ENCODE data around the gene KIZ.
"Not testable (repeated sequence)": the region's sequence is repeated elsewhere in the genome, so short reads cannot be mapped to it uniquely, and the experiment has no call there.

KIZ gene

GRCh38 chr20:21230686-21231085 lies 104.8 kb downstream of the KIZ start:
- DNase-seq (ENCODE audit: low read depth) = no peak

- DNase-seq (ENCODE audit: low read depth) = no peak
Measured at GRCh38 chr20:21232546-21233280, 106.8 kb downstream of the KIZ start.

GRCh38 chr20:21234324-21234723 lies 108.4 kb downstream of the KIZ start:
- no peak for DNase-seq (ENCODE audit: low read depth)

DNA sequence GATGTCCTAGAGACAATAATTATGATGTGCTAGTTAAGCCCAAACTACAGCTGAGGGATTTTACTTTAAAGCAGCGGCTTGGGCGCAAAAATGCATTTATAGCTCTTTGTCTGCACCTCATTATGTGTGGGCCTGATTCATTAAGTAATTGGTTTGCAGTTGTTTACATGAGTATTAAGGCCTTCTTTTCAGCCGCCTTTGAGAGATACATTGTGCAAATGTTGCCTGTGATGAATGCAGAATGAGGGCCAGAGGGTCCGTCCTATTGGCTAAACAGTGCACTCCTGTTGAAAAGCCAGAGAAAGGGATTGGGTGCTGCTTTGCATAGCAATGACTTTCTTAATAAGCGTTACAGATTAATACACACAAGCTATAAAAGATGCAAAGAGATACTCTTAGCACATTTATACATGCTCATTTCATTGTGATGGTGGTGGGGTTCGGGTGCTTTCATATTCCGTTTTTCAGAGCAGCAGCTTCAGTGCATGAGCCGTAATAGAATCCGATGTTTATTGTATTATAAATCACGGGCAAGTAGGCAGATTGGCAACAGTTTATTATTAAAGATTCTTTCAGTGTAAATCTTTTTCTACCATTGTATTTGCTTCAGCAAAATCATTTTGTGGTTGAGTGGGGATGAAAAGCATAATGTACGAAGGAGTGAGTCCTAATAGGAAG lies 109.1 kb downstream of the KIZ start:
- DNase-seq (ENCODE audit: low read depth) = no peak

DNA sequence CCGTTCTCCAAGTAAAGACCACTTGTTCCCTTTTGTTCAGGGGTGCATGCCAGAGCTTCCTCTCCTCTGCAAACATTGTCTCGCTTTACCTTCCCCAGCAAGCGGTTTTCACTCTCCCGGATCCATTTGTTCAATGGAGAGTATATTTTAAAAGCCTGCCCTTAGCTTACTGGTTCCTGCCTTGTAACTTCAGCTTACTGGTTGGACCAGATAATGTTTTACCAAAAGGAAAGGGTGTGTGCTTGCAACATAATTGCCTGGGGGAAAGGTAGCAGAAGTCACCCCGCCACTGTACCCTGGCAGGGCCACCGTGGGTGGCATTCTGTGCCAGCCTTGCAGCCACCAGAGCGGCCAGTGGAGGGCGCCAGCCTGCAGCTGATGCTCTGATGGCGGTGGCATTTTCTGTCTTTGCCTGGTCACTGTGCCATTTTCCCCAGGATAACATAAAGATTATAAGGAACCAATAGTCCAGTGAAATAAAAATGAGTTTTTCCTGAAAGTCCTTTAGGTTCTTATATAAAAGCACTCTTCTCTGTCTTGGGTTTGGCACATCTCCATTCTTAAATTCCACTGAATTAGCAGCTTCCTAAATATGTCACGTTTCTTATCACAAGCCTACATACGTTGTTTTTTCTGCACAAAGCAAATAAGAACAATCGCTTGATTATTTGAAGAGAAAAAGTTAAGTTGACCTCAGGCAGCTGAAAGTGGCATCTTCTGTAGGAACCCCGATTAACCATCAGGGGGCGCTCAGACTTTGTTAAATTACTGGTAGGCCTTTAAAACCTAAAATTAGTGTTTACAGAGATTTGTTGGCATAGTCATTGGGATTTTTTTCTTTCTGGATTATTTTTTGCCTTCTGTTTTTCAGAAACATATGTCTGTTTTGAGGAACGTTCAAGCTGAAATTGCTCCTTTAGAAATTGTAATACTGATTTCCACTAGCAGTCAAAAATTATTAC lies 109.9 kb downstream of the KIZ start:
- peak; percentile 25 for DNase-seq (ENCODE audit: low read depth)

DNA sequence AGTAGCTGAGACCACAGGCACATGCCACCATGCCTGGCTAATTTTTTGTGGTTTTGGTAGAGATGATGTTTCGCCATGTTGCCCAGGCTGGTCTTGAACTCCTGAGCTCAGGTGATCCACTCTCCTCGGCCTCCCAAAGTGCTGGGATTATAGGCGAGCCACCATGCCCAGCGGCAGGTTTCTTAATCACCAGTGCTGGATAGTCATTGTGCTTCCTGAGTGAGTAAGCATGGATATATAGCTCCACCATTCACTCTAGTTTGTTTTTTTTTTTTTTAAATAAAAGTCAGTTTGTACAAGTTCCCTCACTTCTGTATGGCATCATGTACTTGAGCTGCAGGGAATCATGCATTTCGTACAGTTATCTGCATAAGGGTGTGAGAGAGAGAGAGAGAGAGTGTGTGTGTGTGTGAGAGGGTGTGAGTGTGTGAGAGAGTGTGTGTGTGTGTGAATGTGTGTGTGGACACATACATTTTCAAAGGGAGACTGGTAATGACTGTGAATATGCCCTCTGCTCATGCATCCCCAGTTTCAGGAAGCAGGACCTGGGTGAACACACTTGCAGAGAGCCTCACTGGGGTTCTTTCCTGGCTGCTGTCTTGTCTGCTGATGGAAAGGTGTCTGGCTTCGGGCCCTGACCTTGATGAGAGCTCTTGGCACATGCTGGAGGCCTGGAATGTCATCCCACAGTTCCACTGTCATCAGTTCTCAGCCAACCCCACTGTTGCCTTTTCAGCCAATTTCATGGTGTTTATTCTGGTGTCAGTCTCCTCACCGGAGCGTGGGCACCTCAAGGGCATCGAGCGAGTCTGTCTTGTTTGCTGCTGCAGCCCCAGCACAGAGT lies 112.3 kb downstream of the KIZ start:
- DNase-seq (ENCODE audit: low read depth) = no peak

DNA sequence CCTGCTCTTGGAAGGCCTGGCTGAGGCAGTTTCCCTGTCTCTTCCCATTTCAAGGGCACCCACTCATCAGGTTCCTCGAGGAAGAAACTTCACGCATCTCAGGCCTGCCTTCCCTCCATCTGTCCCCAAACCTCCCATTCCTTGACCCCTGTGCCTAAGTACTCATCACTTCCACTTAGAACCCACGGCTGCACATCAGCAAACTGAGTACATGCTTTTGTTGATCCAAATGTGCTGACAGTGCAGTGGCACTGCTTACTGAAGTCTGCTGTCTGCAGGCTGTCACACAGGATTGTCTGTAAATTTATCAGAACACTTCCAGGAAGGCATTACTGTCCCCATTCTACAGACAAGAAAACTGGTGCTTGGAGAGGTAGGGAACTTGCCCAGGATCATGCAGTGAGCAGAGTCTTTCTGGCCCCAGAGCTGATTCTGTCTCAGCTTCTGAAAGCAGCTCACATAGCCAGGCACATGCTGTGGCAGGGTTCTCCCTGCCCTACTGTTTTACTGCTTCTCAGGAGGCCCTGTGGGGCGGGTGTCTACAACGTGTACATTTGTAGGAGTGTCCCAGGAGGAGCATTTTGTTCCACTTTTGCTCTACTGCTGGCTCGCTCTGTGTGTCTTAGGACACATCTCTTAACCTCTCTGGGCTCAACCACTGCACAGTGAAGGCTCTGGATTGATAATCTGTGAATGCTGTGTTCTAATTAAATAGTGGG lies 113.1 kb downstream of the KIZ start:
- no peak for DNase-seq (ENCODE audit: low read depth)

DNA sequence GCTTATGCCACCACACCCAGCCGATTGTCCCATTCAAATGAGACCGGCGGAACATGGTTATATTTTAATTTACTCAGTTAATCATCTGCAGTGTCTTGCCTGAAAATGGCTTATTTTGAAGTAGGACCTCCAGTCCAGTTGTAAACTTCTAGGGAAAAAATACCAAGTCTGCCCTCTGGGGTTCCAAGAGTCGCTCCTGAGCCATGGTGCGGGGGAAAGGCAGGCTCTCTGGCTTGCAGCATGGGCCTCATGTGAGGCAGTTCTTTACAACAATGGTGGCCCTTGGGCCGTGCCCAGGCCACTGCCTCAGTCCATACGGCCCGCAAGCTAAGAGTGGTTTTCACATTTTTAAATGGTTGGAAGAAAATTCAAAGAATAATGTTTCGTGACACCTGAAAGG lies 114.5 kb downstream of the KIZ start:
- DNase-seq (ENCODE audit: low read depth) = no peak

GRCh38 chr20:21241406-21241805 lies 115.5 kb downstream of the KIZ start:
- DNase-seq (ENCODE audit: low read depth) = no peak

GRCh38 chr20:21243811-21244210 lies 117.9 kb downstream of the KIZ start:
- no peak for DNase-seq (ENCODE audit: low read depth)

- no peak for DNase-seq (ENCODE audit: low read depth)
Measured at GRCh38 chr20:21244808-21245207, 118.9 kb downstream of the KIZ start.

DNA sequence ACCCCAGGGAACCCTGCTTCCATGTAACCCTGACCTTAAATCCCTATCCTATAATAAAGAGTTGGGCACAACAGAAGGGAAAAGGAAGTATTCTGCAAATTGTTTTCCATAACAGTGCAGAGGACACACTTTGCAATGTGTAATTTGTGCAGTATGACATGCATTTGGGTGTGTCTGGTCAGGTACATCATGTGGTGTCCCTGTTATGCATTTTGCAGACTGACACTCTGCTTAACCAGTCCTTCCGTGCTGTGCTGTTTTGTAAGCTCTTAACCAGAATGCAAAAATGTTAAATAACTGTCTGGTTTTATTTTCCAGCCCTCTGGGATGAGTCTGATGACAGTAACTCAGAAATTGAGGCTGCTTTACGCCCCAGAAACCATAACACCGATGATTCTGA lies 120.3 kb downstream of the KIZ start:
- DNase-seq (ENCODE audit: low read depth) = no peak

DNA sequence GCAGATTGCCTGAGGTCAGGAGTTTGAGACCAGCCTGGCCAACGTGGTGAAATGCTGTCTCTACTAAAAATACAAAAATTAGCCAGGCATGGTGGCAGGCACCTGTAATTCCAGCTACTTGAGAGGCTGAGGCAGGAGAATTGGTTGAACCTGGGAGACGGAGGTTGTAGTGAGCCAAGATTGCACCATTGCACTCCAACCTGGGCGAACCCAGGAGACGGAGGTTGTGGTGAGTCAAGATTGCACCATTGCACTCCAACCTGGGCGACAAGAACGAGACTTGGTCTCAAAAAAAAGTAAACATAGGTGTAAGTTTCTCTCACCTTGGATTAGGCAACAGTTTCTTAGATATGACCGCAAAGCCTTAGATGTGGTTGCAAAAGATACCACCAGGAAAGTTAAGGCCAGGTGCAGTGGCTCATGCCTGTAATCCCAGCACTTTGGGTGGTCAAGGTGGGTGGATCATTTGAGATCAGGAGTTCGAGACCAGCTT lies 121.8 kb downstream of the KIZ start:
- DNase-seq (ENCODE audit: low read depth) = not testable (repeated sequence)

- no peak for DNase-seq (ENCODE audit: low read depth)
Measured at GRCh38 chr20:21251278-21251677, 125.4 kb downstream of the KIZ start.

DNA sequence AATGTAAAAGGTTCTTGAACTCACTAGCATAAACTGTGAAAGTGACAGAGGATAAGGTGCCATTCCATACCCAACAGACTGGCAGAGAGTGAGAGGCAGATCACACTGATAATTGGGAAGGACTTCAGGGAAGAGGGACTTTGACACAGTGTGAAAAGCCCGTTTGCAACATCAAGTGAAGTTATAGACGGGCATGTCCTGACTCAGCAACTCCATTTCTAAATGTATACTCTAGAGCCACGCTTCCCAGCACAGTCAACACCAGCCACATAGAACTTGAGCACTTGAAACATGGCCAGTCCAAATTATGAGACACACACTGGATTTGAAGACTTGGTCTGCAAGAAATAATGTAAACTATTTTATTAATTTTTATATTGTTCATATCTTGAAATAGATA lies 131.3 kb downstream of the KIZ start:
- DNase-seq (ENCODE audit: low read depth) = no peak

- DNase-seq (ENCODE audit: low read depth) = no peak
Measured at GRCh38 chr20:21258411-21258810, 132.5 kb downstream of the KIZ start.

- DNase-seq (ENCODE audit: low read depth) = no peak
Measured at GRCh38 chr20:21259346-21259745, 133.5 kb downstream of the KIZ start.

- DNase-seq (ENCODE audit: low read depth) = no peak
Measured at GRCh38 chr20:21262812-21263211, 136.9 kb downstream of the KIZ start.

DNA sequence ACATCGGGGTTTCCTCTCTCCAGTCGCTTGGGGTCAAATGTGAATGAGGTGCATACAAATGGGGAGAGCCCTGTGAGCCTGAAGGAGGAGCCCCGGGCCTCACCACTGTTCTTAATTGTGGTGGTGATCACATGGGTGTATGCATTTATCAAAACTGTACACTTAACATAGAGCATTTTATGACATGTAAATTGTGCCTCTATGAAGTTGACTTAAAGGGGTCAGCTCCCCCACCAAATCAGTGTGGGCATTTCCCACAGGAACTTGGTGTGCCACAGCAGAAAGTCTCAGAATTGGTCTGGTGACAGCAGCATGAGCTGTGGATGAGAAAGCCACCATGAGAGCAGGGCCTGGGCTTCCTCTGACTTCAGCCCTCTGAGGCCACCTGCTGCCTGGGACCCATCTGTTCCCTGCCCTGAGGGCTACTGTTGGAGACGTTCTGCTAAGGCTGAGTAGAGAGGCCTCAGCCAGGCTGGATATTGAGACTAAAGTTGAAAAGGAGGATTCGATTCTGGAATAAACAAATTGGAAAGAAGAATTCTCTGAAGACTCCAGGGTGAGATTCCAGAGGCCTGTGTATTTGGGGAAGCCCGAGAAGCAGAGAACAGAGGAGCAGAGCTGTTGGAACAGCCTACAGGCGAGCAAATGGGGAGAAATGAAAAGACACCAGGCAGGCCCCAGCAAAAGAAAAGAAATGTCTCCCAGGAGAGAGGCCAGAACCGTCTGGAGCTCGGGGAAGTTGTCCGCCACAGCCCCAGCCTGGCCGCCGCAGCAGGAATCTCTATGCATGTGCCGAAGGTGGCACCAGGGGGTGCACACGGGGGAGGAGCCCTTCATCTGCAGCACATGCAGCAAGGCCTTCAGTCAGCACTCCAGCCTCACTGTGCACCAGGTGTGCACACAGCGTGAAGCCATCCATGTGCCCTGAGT lies 139.6 kb downstream of the KIZ start:
- no peak for DNase-seq (ENCODE audit: low read depth)

- no peak for DNase-seq (ENCODE audit: low read depth)
Measured at GRCh38 chr20:21266191-21266536, 140.3 kb downstream of the KIZ start.

Data from CMK (cell line).